ENCODE data around the gene TRAPPC3L.

Gene TRAPPC3L

DNA sequence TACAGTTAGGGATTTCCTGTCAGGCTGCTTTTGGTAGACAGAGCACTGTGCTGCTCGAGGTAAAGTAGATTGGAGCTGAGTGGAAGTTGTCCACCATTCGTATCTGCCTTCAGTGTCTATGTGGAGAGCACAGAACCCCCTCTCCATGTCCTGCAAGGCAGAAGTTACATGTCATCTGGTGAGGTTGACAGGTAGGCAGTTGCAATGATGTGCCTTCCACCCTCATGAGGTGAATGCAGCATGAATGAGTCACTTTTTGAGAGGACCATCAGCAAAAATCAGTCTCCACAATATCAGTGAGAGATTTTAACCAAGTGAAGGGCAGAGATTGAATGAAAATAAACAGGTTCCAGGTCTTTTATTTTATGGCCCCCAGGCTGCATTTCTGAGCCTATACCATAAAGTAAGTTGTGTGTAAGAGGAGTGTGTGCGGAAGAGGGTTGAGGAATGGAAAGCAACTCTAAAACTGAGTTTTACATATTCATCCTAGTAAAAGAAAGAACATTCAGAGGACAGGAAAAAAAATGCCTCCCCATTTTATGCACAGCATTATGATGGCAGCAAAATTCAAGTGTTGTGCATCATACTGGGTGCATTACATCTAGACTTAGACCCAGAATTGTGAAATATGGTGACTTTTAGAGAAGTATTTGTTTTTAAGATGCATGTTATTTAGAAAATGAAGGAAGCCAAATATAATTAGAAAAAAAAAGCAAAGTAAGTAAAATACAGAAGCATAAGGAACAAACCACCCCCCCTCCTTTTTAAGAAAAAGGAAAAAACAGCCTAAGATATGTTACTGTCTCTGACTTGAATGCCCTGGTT lies 15.8 kb downstream of the TRAPPC3L start:
- ChIA-PET CTCF (interaction anchor here (0.7 to 2.2 kb wide), 6 partner anchors 16 to 312 kb away, joined by 3 to 8 read pairs (median 6); partner anchors contain the start of gene CALHM5), POLR2A (interaction anchor here (1.2 to 1.6 kb wide), 2 partner anchors 18 to 250 kb away, joined by 4 to 5 read pairs; partner anchors contain the start of genes CALHM5 and TSPYL1)
- no peak for DNase-seq (ENCODE audit: extremely low spot score)
- TF ChIP-seq FOXK2 (IDR thresholded peaks at IDR 0.05), result no peak
- TF ChIP-seq NFRKB (IDR thresholded peaks at IDR 0.05), result no peak

DNA sequence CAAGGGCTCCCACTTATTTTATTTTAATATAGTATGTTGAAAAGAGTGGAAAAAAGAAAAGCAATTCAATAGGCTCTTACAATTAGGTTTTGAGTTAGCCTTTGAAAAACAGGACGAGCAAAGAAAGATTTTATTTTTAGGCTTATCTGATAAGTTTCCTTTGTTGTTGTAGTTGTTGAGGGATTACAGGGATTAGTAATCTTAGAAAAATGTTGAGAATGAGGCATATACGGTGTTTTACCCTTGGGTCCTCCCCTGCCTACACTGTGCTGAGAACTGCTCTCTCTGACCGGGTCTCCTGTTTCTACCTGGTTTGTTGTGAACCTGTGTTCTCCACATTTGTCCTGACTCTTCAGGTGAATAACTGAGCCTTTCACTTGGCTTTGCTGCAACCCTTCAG lies 16.7 kb downstream of the TRAPPC3L start:
- TF ChIP-seq, protein P1, sequence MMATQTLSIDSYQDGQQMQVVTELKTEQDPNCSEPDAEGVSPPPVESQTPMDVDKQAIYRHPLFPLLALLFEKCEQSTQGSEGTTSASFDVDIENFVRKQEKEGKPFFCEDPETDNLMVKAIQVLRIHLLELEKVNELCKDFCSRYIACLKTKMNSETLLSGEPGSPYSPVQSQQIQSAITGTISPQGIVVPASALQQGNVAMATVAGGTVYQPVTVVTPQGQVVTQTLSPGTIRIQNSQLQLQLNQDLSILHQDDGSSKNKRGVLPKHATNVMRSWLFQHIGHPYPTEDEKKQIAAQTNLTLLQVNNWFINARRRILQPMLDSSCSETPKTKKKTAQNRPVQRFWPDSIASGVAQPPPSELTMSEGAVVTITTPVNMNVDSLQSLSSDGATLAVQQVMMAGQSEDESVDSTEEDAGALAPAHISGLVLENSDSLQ (IDR thresholded peaks at IDR 0.05), result no peak
- TF ChIP-seq NFRKB (IDR thresholded peaks at IDR 0.05) (no peak), L3MBTL2 (conservative IDR thresholded peaks at IDR 0.05) (no peak), FOXA1 (IDR thresholded peaks at IDR 0.05) (no peak), FOXM1 (IDR thresholded peaks at IDR 0.05; ENCODE audit: borderline replicate concordance) (no peak), SP1 (IDR thresholded peaks at IDR 0.05) (no peak), HDGF (IDR thresholded peaks at IDR 0.05; ENCODE audit: borderline replicate concordance) (no peak), ZNF384 (IDR thresholded peaks at IDR 0.05) (no peak), LEF1 (IDR thresholded peaks at IDR 0.05; ENCODE audit: borderline replicate concordance) (no peak), SUZ12 (IDR thresholded peaks at IDR 0.05) (no peak), CTBP1 (IDR thresholded peaks at IDR 0.05; ENCODE audit: borderline replicate concordance) (no peak)
- CTCF ChIA-PET, result interaction anchor here (1.4 to 2.2 kb wide), 2 partner anchors 17 to 241 kb away, joined by 5 to 7 read pairs; partner anchors contain the start of gene CALHM5
- no peak for DNase-seq (ENCODE audit: extremely low spot score)
- POLR2A ChIA-PET, result no interaction called here

DNA sequence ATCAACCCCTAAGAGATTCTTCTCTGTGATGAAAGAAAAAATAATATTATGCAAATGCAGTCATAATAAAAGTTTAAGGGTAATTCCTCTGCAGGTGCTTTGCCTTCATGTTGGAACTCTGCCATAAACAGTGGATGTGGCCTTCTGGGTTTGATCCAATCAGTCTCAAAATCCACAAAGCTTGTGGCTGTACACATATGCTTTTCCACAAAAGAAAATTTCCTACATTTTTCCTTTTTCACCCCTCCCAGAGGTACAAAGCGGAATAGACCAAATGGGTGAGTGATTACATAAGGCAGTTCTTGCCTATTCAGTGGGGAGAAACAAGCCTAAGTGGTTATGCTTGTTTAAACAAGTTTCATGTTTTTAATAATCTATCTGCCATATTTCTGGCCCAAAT lies 17.4 kb downstream of the TRAPPC3L start:
- no peak for DNase-seq (ENCODE audit: extremely low spot score)
- ChIA-PET CTCF (interaction anchor here (1.4 to 2.2 kb wide), 2 partner anchors 17 to 240 kb away, joined by 5 to 7 read pairs; partner anchors contain the start of gene CALHM5), POLR2A (no interaction called here)
- TF ChIP-seq FOXM1 (IDR thresholded peaks at IDR 0.05; ENCODE audit: borderline replicate concordance) (no peak), ZNF384 (IDR thresholded peaks at IDR 0.05) (no peak), ARNT (IDR thresholded peaks at IDR 0.05) (no peak), TARDBP (IDR thresholded peaks at IDR 0.05) (no peak), FOXK2 (IDR thresholded peaks at IDR 0.05) (no peak), SP1 (IDR thresholded peaks at IDR 0.05) (no peak), LEF1 (IDR thresholded peaks at IDR 0.05; ENCODE audit: borderline replicate concordance) (no peak), ELF4 (IDR thresholded peaks at IDR 0.05) (no peak), BHLHE40 (IDR thresholded peaks at IDR 0.05; ENCODE audit: borderline replicate concordance) (no peak), L3MBTL2 (conservative IDR thresholded peaks at IDR 0.05) (no peak), FOXA1 (IDR thresholded peaks at IDR 0.05) (no peak), CTBP1 (IDR thresholded peaks at IDR 0.05; ENCODE audit: borderline replicate concordance) (no peak), SUZ12 (IDR thresholded peaks at IDR 0.05) (no peak), HDGF (IDR thresholded peaks at IDR 0.05; ENCODE audit: borderline replicate concordance) (no peak), NFRKB (IDR thresholded peaks at IDR 0.05) (no peak)
- TF ChIP-seq, protein P1 (IDR thresholded peaks at IDR 0.05), result no peak

DNA sequence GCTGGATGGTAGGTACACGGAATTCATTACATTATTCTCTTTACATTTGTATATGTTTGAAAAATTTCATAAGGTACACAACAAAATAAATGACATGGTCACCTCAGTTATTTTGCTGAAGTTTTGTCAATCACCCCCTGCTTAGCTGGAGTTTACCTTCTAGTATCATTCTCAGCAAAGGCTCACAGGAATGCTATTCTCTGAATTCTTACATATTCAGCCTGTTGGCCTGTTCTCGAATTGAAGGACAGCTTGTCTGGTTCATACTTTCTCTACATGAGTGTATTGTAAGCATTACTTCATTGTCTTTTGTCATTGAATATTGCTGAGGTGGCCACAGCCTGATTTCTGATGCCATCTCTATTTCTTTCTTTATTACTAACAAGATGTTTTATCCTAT lies 21.2 kb downstream of the TRAPPC3L start:
- no peak for DNase-seq (ENCODE audit: extremely low spot score)
- ChIA-PET CTCF (interaction anchor here (0.7 to 1.1 kb wide), 2 partner anchors 8 to 13 kb away, joined by 3 to 4 read pairs; partner anchors contain the start of gene CALHM5), POLR2A (no interaction called here)
- no peak for TF ChIP-seq FOXK2 (IDR thresholded peaks at IDR 0.05)
- TF ChIP-seq BHLHE40 (IDR thresholded peaks at IDR 0.05; ENCODE audit: borderline replicate concordance), result no peak
- TF ChIP-seq, protein P1 (IDR thresholded peaks at IDR 0.05), result no peak
- no peak for TF ChIP-seq NFRKB (IDR thresholded peaks at IDR 0.05)
- TF ChIP-seq FOXA1 (IDR thresholded peaks at IDR 0.05), result no peak
- TF ChIP-seq FOXM1 (IDR thresholded peaks at IDR 0.05; ENCODE audit: borderline replicate concordance), result no peak
- no peak for TF ChIP-seq ZNF384 (IDR thresholded peaks at IDR 0.05)
- no peak for TF ChIP-seq ARNT (IDR thresholded peaks at IDR 0.05)
- no peak for TF ChIP-seq CTBP1 (IDR thresholded peaks at IDR 0.05; ENCODE audit: borderline replicate concordance)

DNA sequence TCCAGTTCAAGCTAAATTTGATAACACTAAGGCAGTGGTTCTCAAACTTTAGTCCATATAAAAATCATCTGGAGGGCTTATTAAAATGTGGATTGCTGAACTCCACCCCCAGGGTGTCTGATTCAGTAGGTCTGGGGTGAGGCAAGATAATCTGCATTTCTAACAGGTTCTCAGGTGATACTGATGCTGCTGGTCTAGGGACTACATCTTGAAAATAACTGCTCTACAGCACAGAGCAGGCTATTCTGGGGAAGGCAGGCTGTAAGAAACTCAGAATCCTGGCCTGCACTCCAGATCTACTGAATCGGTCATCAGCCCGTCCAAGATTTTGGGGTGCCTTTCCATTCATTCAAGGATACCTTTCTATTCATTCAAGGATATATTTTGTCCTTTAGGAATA lies 22.6 kb downstream of the TRAPPC3L start:
- DNase-seq (ENCODE audit: extremely low spot score), result no peak
- CTCF ChIA-PET, result interaction anchor here (0.5 to 1.3 kb wide), 3 partner anchors 11 to 216 kb away, joined by 3 to 6 read pairs (median 3); partner anchors contain the start of gene CALHM5
- TF ChIP-seq ELF4 (IDR thresholded peaks at IDR 0.05) (no peak), ARNT (IDR thresholded peaks at IDR 0.05) (no peak), FOXA1 (IDR thresholded peaks at IDR 0.05) (no peak)
- POLR2A ChIA-PET, result no interaction called here

DNA sequence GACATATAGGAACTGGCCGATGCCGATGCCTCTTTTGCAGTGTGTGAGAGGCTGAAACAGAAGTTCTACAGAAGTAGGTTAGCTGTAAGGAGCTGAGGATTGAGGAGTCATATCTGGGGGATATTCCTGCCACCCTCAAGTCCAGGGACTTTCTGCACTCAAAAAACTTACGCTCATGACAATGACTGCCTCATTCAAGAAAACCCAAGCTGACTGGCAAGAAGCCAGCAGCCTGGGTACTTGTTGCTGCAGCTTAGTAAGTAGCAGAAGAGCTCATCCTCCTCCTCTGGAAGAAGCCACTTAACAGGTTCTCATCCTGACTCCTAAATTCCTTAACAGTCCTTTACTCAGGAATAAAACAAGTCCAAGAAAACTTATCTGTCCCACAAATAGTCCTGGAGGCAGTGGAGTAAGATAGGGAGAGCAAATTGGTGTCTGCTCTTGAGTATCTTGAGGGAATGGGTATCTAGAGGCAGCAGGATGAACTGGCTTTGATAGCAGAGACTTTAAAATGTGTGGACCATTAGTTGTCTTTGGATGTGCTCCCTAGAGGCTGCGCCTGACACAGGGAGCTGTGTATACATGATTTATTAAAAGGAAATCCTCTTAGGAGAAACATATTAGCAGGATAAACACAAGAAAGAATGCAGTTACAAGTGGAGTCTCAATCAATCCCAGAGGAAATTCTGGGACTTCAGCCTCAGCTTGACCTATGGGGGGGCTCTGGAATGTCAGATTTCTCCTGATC lies 26.7 kb downstream of the TRAPPC3L start:
- ChIA-PET CTCF (no interaction called here), POLR2A (no interaction called here)
- no peak for TF ChIP-seq SP1 (IDR thresholded peaks at IDR 0.05)
- no peak for TF ChIP-seq LEF1 (IDR thresholded peaks at IDR 0.05; ENCODE audit: borderline replicate concordance)
- TF ChIP-seq ELF4 (IDR thresholded peaks at IDR 0.05), result no peak
- no peak for TF ChIP-seq NFRKB (IDR thresholded peaks at IDR 0.05)
- no peak for TF ChIP-seq TARDBP (IDR thresholded peaks at IDR 0.05)
- TF ChIP-seq HDGF (IDR thresholded peaks at IDR 0.05; ENCODE audit: borderline replicate concordance), result no peak
- no peak for TF ChIP-seq FOXA1 (IDR thresholded peaks at IDR 0.05)
- TF ChIP-seq ZNF384 (IDR thresholded peaks at IDR 0.05), result no peak
- no peak for TF ChIP-seq L3MBTL2 (conservative IDR thresholded peaks at IDR 0.05)
- TF ChIP-seq ARNT (IDR thresholded peaks at IDR 0.05), result no peak
- TF ChIP-seq, protein P1 (IDR thresholded peaks at IDR 0.05), result no peak
- no peak for TF ChIP-seq FOXK2 (IDR thresholded peaks at IDR 0.05)
- TF ChIP-seq FOXM1 (IDR thresholded peaks at IDR 0.05; ENCODE audit: borderline replicate concordance), result no peak
- TF ChIP-seq BHLHE40 (IDR thresholded peaks at IDR 0.05; ENCODE audit: borderline replicate concordance), result no peak
- TF ChIP-seq SUZ12 (IDR thresholded peaks at IDR 0.05), result no peak
- no peak for TF ChIP-seq CTBP1 (IDR thresholded peaks at IDR 0.05; ENCODE audit: borderline replicate concordance)
- no peak for DNase-seq (ENCODE audit: extremely low spot score)

Measured in HEK293T (cell line).